ENCODE data around the gene SLC9B1. TPM values are rescaled to one million over a fixed set of nuclear protein-coding genes. Genes with fewer than 3 reads are reported as not detected.

The SLC9B1 gene
- total and polyA plus RNA-seq, 2 of the 13 experiments (the other 11 are each of a cell fraction or from before 2014, with no cell fraction given): 0.17 to 0.20 TPM

GRCh38 chr4:103012060-103012459 is 7.4 kb downstream of the SLC9B1 start (continued):
- TF ChIP-seq ZBTB40 (IDR thresholded peaks at IDR 0.05): no peak
- no peak for TF ChIP-seq ZBTB40 (CRISPR knock-in tag; IDR thresholded peaks at IDR 0.05)
- no peak for TF ChIP-seq HDAC2 (CRISPR knock-in tag; IDR thresholded peaks at IDR 0.05)
- no peak for TF ChIP-seq HDAC6 (IDR thresholded peaks at IDR 0.05; ENCODE audit: low read depth, low read length)
